SK-N-SH (cell line): ENCODE results near the gene GCM1. TPM values are rescaled to one million over a fixed set of nuclear protein-coding genes. Genes with fewer than 3 reads are reported as not detected.

Experiments
- CTCF ChIA-PET: fragments of 300-600, 350-600 bp; formaldehyde crosslinking; extraction: SDS; loops from one replicate; lab custom pipeline; 2021; lab: Yijun Ruan, JAX
- POLR2A ChIA-PET: fragments of 350-600 bp; sonication (Branson Sonifier 250); formaldehyde crosslinking; extraction: SDS; loops from one replicate; lab custom pipeline; 2020; ENCODE audit warnings: antibody characterized with exemption, inconsistent platforms; lab: Yijun Ruan, JAX
- DNase-seq: peaks from one replicate; pipeline ENCODE4 v3.0.0; 2012
- H2AFZ ChIP-seq: fragments of 200-600 bp; sonication (generic); 2 replicates; pipeline ENCODE4 v1.8.1; 2016; ENCODE audit warnings: antibody characterized with exemption, mild to moderate bottlenecking, low read depth
- H3F3A ChIP-seq: fragments of 200-600 bp; sonication (generic); replicated peaks from 2 replicates; pipeline ENCODE3; 2016; ENCODE audit warnings: antibody characterized with exemption, mild to moderate bottlenecking; ENCODE audit not compliant: insufficient read depth
- H3K27ac ChIP-seq, 2 experiments: fragments of 200-500 bp in 1 of 2; fragments of 200-600 bp in 1 of 2; sonication (Bioruptor generic) in 1 of 2; sonication (generic), shearing (Covaris generic) in 1 of 2; 2 replicates each; pipeline versions ENCODE4 v1.5.1 to v1.6.1; 2014 to 2016; ENCODE audit warnings: low read depth in 2 of 2, inconsistent platforms in 1 of 2, low read length in 1 of 2, mild to moderate bottlenecking in 1 of 2, mixed read lengths in 1 of 2
- H3K27me3 ChIP-seq: fragments of 200-600 bp; sonication (generic), shearing (Covaris generic); 2 replicates; pipeline ENCODE4 v1.6.1; 2016; ENCODE audit warnings: mixed run types; ENCODE audit not compliant: insufficient read depth
- H3K36me3 ChIP-seq, 2 experiments: fragments of 200-500 bp in 1 of 2; fragments of 200-600 bp in 1 of 2; sonication (Bioruptor generic) in 1 of 2; sonication (generic) in 1 of 2; replicated peaks in 1 of 2; 2 replicates each; pipeline versions ENCODE3 to v1.5.1; 2014 to 2016; ENCODE audit warnings: low read length in 1 of 2, mild to moderate bottlenecking in 1 of 2; ENCODE audit not compliant: insufficient read depth in 2 of 2, control insufficient read depth in 1 of 2
- H3K4me1 ChIP-seq, 2 experiments: fragments of 200-500 bp in 1 of 2; fragments of 200-600 bp in 1 of 2; sonication (Bioruptor generic) in 1 of 2; sonication (generic), shearing (Covaris generic) in 1 of 2; 2 replicates each; pipeline versions ENCODE4 v1.5.1 to v1.6.1; 2014 to 2016; ENCODE audit warnings: low read depth in 1 of 2, low read length in 1 of 2, mixed run types in 1 of 2; ENCODE audit not compliant: insufficient read depth in 2 of 2, control insufficient read depth in 1 of 2
- H3K4me2 ChIP-seq: fragments of 200-600 bp; sonication (generic), shearing (Covaris generic); 2 replicates; pipeline ENCODE4 v1.6.1; 2017; ENCODE audit warnings: mixed run types
- H3K4me3 ChIP-seq, 2 experiments: fragments of 200-500 bp in 1 of 2; fragments of 200-600 bp in 1 of 2; sonication (Bioruptor generic) in 1 of 2; sonication (generic), shearing (Covaris generic) in 1 of 2; 2 replicates each; pipeline versions ENCODE4 v1.5.1 to v1.8.1; 2014 to 2016; ENCODE audit warnings: low read depth in 2 of 2, inconsistent platforms in 1 of 2, low read length in 1 of 2, mild to moderate bottlenecking in 1 of 2, mixed read lengths in 1 of 2, moderate library complexity in 1 of 2
- H3K79me2 ChIP-seq: fragments of 200-600 bp; sonication (generic); 2 replicates; pipeline ENCODE4 v1.8.1; 2017; ENCODE audit warnings: mild to moderate bottlenecking; ENCODE audit not compliant: insufficient read depth
- H3K9ac ChIP-seq: fragments of 200-600 bp; sonication (generic); 2 replicates; pipeline ENCODE4 v1.6.1; 2017; ENCODE audit warnings: mixed run types
- H3K9me2 ChIP-seq: fragments of 200-600 bp; sonication (generic); 2 replicates; pipeline ENCODE4 v1.6.1; 2017; ENCODE audit warnings: mixed run types
- H3K9me3 ChIP-seq: fragments of 200-600 bp; sonication (generic); 2 replicates; pipeline ENCODE4 v1.6.1; 2017; ENCODE audit warnings: mixed run types, mild to moderate bottlenecking, moderate library complexity
- H4K20me1 ChIP-seq: fragments of 200-600 bp; sonication (generic); 2 replicates; pipeline ENCODE4 v1.6.1; 2017; ENCODE audit warnings: mild to moderate bottlenecking, mixed run types; ENCODE audit not compliant: insufficient read depth
- FOXM1 ChIP-seq: IDR thresholded peaks from 2 replicates; pipeline ENCODE4 v1.4.0; 2012; ENCODE audit warnings: low read depth, mild to moderate bottlenecking
- IRF3 ChIP-seq: fragments of 150-350 bp; IDR thresholded peaks from 2 replicates; pipeline ENCODE4 v1.6.1; 2016; ENCODE audit warnings: mild to moderate bottlenecking, low read depth, low read length
- MAX ChIP-seq: IDR thresholded peaks from 2 replicates; pipeline ENCODE4 v1.4.0; 2012; ENCODE audit warnings: low read depth
- POLR2AphosphoS5 ChIP-seq: IDR thresholded peaks from 2 replicates; pipeline ENCODE4 v1.6.1; 2012; ENCODE audit warnings: low read depth, low read length
- REST ChIP-seq: IDR thresholded peaks from 2 replicates; pipeline ENCODE4 v1.6.1; 2012; ENCODE audit warnings: mild to moderate bottlenecking, low read depth, low read length, moderate library complexity
- RFX5 ChIP-seq: IDR thresholded peaks from 2 replicates; pipeline ENCODE4 v1.6.1; 2012; ENCODE audit warnings: mild to moderate bottlenecking, improper control_type of control experiment, low read length
- RXRA ChIP-seq: IDR thresholded peaks from 2 replicates; pipeline ENCODE4 v1.4.0; 2012; ENCODE audit warnings: low read depth, mild to moderate bottlenecking, borderline replicate concordance
- TAF1 ChIP-seq: IDR thresholded peaks from 2 replicates; pipeline ENCODE4 v1.6.1; 2012; ENCODE audit warnings: low read depth, mild to moderate bottlenecking, low read length, moderate library complexity, borderline replicate concordance
- TEAD4 ChIP-seq: IDR thresholded peaks from 2 replicates; pipeline ENCODE4 v1.4.0; 2012; ENCODE audit warnings: mild to moderate bottlenecking, borderline replicate concordance; ENCODE audit not compliant: insufficient read depth
- YY1 ChIP-seq: IDR thresholded peaks from 2 replicates; pipeline ENCODE4 v1.4.0; 2012; ENCODE audit warnings: low read depth, mild to moderate bottlenecking
- WGBS: methylation state at CpG from one replicate; pipeline ENCODE4 v1.1.6; 2017; ENCODE audit warnings: low lambda C conversion rate; 5-methylcytosine and 5-hydroxymethylcytosine counted together
- polyA plus RNA-seq, 3 experiments: library from polyadenylated mRNA; depleted of rRNA; stranded (reverse); fragments of >200 nt; gene quantifications; 2 replicates each; pipeline ENCODE4 v1.2.3, GENCODE V29; 2012
- TF ChIP-seq, protein P1 (sequence below): fragments of 200-600 bp; sonication (generic); IDR thresholded peaks from 2 replicates; pipeline ENCODE4 v1.6.1; 2017; ENCODE audit warnings: antibody characterized with exemption, mild to moderate bottlenecking, moderate library complexity

GCM1 gene
- polyA plus RNA-seq, 1 of the 3 experiments (the other 2 are of a cell fraction): not detected

GRCh38 chr6:53151676-53152075 lies 3.0 kb upstream of the GCM1 start:
- DNase-seq: no peak
- H3K9ac ChIP-seq: no peak overlapping the region
- CTCF ChIA-PET: interaction anchor here (1.0 to 2.2 kb wide), 2 partner anchors 21 to 333 kb away, joined by 5 to 10 read pairs; no protein-coding TSS in a partner anchor

DNA sequence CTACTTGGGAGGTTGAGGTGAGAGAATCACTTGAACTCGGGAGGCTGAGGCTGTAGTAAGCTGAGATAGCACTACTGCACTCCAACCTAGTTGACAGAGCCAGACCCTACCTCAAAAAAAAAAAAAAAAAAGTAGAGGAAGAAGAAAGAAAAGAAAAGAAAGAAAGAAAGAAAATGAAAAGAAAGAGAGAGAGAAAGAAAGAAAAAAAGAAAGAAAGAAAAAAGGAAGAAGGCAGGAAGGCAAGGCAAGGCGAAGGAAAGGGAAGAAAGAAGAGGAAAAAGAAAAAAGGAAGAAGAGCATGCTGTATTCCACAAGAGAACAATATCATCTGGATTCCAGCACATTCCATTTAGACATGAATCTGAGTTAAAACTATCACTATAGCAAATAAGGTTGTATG lies 3.8 kb downstream of the GCM1 start:
- H4K20me1 ChIP-seq: no peaks in the 10 kb centered on the region
- no peak overlapping the region for H2AFZ ChIP-seq
- no peak overlapping the region for H3K27ac ChIP-seq
- no peaks in the 10 kb centered on the region for H3K36me3 ChIP-seq
- DNase-seq: no peak
- H3F3A ChIP-seq: no peaks in the 10 kb centered on the region
- no peaks in the 10 kb centered on the region for H3K9me3 ChIP-seq
- H3K9me2 ChIP-seq: no peaks in the 10 kb centered on the region
- peaks cover 14% of the 10 kb centered on the region; the same call in 1 of the 2 replicates for H3K27me3 ChIP-seq
- TF ChIP-seq IRF3 (no peak), POLR2AphosphoS5 (no peak), RXRA (no peak), REST (no peak), FOXM1 (no peak), TAF1 (no peak), RFX5 (no peak), MAX (no peak), YY1 (no peak), TEAD4 (no peak)
- TF ChIP-seq, protein P1, sequence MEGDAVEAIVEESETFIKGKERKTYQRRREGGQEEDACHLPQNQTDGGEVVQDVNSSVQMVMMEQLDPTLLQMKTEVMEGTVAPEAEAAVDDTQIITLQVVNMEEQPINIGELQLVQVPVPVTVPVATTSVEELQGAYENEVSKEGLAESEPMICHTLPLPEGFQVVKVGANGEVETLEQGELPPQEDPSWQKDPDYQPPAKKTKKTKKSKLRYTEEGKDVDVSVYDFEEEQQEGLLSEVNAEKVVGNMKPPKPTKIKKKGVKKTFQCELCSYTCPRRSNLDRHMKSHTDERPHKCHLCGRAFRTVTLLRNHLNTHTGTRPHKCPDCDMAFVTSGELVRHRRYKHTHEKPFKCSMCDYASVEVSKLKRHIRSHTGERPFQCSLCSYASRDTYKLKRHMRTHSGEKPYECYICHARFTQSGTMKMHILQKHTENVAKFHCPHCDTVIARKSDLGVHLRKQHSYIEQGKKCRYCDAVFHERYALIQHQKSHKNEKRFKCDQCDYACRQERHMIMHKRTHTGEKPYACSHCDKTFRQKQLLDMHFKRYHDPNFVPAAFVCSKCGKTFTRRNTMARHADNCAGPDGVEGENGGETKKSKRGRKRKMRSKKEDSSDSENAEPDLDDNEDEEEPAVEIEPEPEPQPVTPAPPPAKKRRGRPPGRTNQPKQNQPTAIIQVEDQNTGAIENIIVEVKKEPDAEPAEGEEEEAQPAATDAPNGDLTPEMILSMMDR: no peak
- POLR2A ChIA-PET: no interaction called here
- no peaks in the 10 kb centered on the region for H3K4me1 ChIP-seq
- no peaks in the 10 kb centered on the region for H3K79me2 ChIP-seq
- WGBS: 17% methylated on average over 2 of the region's 2 CpGs
- CTCF ChIA-PET: no interaction called here
- no peak overlapping the region for H3K4me3 ChIP-seq
- no peak overlapping the region for H3K9ac ChIP-seq
- no peak overlapping the region for H3K4me2 ChIP-seq

More at GRCh38 chr6:53151676-53152075, 3.0 kb upstream of the GCM1 start:
- Histone ChIP-seq H3K79me2 (no peaks in the 10 kb centered on the region), H3K9me3 (no peaks in the 10 kb centered on the region), H4K20me1 (no peaks in the 10 kb centered on the region), H3K27ac (no peak overlapping the region), H3K9me2 (no peaks in the 10 kb centered on the region), H3F3A (no peaks in the 10 kb centered on the region)
- POLR2A ChIA-PET: no interaction called here
- no peak for TF ChIP-seq POLR2AphosphoS5
- TF ChIP-seq, protein P1: peak; percentile 32; the same call in 1 of the 2 replicates
- TF ChIP-seq, all 33 proteins: peak for 1
- peaks cover 32% of the 10 kb centered on the region; the same call in 1 of the 2 replicates for H3K27me3 ChIP-seq
- 6% methylated on average over 3 of the region's 3 CpGs for WGBS
- H3K4me2 ChIP-seq: no peak overlapping the region
- no peaks in the 10 kb centered on the region for H3K4me1 ChIP-seq
- no peak overlapping the region for H3K4me3 ChIP-seq
- H2AFZ ChIP-seq: no peak overlapping the region
- H3K36me3 ChIP-seq: no peaks in the 10 kb centered on the region
